ENCODE measurements around the gene RPS3A. TPM values are rescaled to one million over a fixed set of nuclear protein-coding genes. Genes with fewer than 3 reads are reported as not detected.

The RPS3A gene
- total and polyA plus RNA-seq, 2 donors (not counting 3 experiments of a cell fraction or from before 2014, with no cell fraction given): 1,367 to 1,494 TPM

- POLR2A ChIA-PET: no interaction called here
- TF ChIP-seq POLR2A (IDR thresholded peaks at IDR 0.05; ENCODE audit: low read depth, low read length) (no peak), EZH2 (IDR thresholded peaks at IDR 0.05; ENCODE audit: borderline replicate concordance, low read depth, low read length, severe bottlenecking) (no peak), POLR2AphosphoS5 (IDR thresholded peaks at IDR 0.05; ENCODE audit: insufficient read depth, low read depth, low read length) (no peak), FOS (IDR thresholded peaks at IDR 0.05; ENCODE audit: borderline replicate concordance, insufficient read depth, low read length) (no peak), MAX (IDR thresholded peaks at IDR 0.05; ENCODE audit: insufficient read depth, insufficient read length) (no peak), JUN (IDR thresholded peaks at IDR 0.05; ENCODE audit: borderline replicate concordance, insufficient read depth, insufficient read length, low read depth) (no peak), GATA2 (IDR thresholded peaks at IDR 0.05; ENCODE audit: insufficient read depth, insufficient read length, low read depth, low read length) (no peak), CTCF (IDR thresholded peaks at IDR 0.05; ENCODE audit: extremely low read depth in 1 of 2, insufficient read depth in 1 of 2, low read depth in 1 of 2, low read length in 2 of 2) (no peak), MYC (IDR thresholded peaks at IDR 0.05; ENCODE audit: low read depth, low read length) (no peak)
Measured at GRCh38 chr4:151097759-151098158, 1.7 kb upstream of the RPS3A start.

More at GRCh38 chr4:151097759-151098158, 1.7 kb upstream of the RPS3A start:
- Histone ChIP-seq H3K27me3 (ENCODE audit: control insufficient read depth in 2 of 2, insufficient read depth in 2 of 2, low read length in 2 of 2) (no peaks in the 10 kb centered on the region), H3K9me3 (replicated peaks; ENCODE audit: control insufficient read depth, insufficient read depth, low read length) (no peaks in the 10 kb centered on the region), H3K9me1 (replicated peaks; ENCODE audit: control insufficient read depth, extremely low read depth, insufficient read depth, low read length) (no peaks in the 10 kb centered on the region), H3K9ac (replicated peaks; ENCODE audit: extremely low read depth, insufficient read depth, low read length) (no peak overlapping the region), H3K27ac (ENCODE audit: insufficient read depth, low read depth, low read length) (no peak overlapping the region), H3K4me2 (ENCODE audit: insufficient read depth, low read length) (no peak overlapping the region), H3K4me1 (ENCODE audit: control insufficient read depth, extremely low read depth, insufficient read depth, low read length) (peaks cover 17% of the 10 kb centered on the region), H4K20me1 (replicated peaks; ENCODE audit: control insufficient read depth, extremely low read depth, insufficient read depth, low read length) (peaks cover 4% of the 10 kb centered on the region), H3K4me3 (replicated peaks in 1 of 3; ENCODE audit: insufficient read depth in 1 of 3, low read depth in 1 of 3, low read length in 3 of 3) (no peak overlapping the region), H2AFZ (ENCODE audit: low read depth, low read length) (no peak overlapping the region), H3K36me3 (ENCODE audit: control insufficient read depth in 2 of 2, extremely low read depth in 1 of 2, insufficient read depth in 2 of 2, low read length in 2 of 2) (peaks cover 0 to 13% of the 10 kb centered on the region in 2 experiments), H3K79me2 (ENCODE audit: control insufficient read depth, insufficient read depth, low read length) (peaks cover 33% of the 10 kb centered on the region)
- intact Hi-C loops (cut with micrococcal nuclease) (loop anchor here (5.0 kb wide), 1 partner anchor 320 kb away; no protein-coding TSS in a partner anchor), dilution Hi-C loops (cut with MboI; ENCODE audit: extremely low pct_ligation_motif_present, low sequenced_read_pairs) (no loop called here)
- DNase-seq (ENCODE audit: low read depth, low spot score): no peak
- no peak for FAIRE-seq
- CTCF ChIA-PET: no interaction called here
- BruUV-seq (replicated peaks): no TSS peak

All from endothelial cell of umbilical vein (primary cell).